HG03342 (cell line): ENCODE results near the gene ADGB.
"Not testable (repeated sequence)": the region's sequence is repeated elsewhere in the genome, so short reads cannot be mapped to it uniquely, and the experiment has no call there.

Experiments used
- ATAC-seq: cut with Tn5 transposase; IDR thresholded peaks from one replicate; pipeline ENCODE4 v1.9.1; 2021; ENCODE audit warnings: mild to moderate bottlenecking, moderate library complexity; ENCODE audit not compliant: unreplicated experiment

The ADGB gene

DNA sequence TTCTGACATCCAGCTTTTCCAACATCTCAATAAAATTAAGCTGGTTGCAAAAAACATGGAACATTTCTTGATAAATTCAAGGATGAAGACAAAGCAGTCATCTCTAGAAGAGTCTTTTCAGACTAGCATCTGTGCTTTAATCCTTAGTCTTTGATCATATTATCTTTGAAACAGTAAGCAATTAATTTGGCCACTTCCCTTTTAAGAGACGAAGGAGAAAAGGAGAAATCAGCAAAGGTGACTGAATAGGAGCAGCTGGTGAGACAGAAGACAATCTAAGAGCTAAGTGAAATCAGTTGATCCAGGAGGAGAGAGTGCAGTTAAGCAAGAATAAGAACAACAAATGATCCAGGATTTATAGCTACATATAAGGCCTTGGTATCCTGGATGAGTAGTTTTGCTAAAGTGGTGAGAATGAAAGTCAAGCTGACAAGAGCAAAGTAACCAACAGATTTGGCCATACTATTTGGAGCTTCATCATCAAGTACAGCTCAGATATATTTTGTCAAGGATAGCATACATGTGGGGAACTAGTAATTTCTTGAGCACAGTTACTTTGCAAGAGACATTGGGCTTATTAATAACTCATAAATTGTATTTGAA is 215.5 kb downstream of the ADGB start:
- ATAC-seq: no peak

DNA sequence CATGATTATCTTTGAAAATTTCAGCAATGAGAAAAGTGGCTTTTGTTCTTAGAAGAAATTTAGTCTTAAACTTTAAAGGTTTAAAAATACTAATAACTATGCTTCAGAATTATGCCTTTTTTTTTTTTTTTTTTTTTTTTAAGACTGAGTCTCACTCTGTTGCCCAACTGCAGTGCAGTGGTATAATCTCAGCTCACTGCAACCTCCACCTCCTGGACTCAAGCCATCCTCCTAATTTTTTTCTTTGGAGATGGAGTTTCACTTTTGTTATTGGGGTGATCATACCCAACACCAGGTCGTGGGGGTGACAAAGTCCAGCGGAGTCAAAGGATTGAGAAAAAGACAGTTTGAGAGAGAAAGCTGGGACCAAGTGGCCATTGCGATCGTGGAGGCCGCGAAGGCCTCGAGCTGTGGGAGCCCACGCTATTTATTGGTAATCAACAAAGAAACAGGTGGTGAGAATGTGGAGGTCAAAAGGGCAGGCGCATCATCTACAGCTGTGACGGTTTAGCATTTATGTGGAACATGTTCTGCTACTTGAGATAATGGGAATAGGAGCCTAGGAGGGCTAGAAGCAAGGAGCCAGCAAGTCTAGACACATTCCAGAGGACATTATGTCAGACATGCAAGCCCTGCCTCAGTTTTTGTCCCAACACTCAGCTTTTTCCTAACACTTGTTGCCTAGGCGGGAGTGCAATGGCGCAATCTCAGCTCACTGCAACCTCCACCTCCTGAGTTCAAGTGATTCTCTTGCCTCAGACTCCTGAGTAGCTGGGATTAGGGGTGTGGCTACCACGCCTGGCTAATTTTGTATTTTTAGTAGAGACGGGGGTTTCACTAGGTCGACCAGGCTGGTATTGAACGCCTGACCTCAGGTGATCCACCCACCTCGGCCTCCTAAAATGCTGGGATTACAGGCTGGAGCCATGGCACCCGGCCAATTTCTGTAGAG is 217.0 kb downstream of the ADGB start:
- ATAC-seq: not testable (repeated sequence)

DNA sequence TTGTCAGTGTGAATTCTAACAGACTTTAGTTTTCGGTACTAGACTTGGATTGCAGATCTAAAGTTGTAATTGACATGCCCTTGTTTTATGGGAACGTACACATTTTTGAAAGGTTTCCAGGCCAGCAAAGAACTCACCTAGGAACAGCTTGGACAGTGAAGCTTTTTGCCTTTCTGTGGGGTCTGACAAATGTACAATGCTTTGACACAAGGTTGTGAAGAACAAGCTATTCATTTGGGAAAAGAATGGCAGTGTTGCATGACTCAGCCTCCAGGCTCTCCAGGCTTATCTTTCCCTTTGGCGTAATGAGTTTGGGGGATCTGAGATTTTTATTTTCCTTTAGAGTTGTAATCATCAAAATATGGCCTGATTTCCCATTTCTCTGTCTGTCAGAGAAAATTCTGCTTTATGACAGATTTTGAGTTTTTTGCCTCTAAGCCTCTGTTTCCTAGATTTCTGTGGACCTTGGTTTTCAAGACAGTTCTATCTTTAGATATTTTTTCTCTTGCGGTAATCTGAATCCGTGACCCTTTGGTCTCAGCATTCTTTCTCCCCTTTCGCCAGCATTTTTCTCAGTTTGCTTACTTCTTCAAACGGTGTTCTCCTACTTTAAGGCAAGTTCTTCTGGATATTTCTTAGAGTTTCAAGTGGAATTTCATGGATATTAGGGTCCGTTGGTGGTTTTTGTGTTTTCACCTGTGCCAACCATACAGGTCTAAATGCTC is 221.0 kb downstream of the ADGB start:
- no peak for ATAC-seq

DNA sequence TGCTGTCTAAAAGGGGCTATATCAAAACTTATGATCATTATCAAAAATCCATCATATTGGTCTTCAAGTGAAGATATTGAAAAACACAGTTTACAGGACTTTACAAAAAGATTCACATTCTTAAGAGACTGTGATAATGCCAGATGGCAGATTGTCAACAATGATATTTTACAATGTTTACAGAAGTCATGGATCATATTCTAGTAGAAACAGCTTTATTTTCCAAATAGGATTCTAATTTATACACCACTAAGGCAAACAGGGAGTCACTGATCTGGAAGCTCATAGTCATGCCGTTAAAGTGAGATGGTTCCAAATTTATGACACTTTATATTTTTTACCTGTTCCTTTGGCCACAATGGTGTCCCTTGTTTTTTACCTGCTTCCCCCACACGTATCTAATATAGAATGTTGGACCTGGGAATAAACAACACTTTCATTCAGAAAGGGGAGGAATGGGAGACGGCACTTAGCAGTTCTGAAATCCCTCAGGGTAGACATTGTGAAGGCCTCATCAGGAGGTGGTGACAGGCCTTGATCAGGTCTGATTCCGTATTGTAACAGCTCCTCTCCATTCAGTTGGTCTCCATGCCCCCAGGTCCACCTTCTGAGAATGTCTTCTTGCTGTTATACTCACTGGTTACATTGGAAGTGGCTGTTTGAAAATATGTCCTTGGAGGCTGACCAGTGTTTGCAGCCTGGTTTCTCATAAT is 228.6 kb downstream of the ADGB start:
- no peak for ATAC-seq

DNA sequence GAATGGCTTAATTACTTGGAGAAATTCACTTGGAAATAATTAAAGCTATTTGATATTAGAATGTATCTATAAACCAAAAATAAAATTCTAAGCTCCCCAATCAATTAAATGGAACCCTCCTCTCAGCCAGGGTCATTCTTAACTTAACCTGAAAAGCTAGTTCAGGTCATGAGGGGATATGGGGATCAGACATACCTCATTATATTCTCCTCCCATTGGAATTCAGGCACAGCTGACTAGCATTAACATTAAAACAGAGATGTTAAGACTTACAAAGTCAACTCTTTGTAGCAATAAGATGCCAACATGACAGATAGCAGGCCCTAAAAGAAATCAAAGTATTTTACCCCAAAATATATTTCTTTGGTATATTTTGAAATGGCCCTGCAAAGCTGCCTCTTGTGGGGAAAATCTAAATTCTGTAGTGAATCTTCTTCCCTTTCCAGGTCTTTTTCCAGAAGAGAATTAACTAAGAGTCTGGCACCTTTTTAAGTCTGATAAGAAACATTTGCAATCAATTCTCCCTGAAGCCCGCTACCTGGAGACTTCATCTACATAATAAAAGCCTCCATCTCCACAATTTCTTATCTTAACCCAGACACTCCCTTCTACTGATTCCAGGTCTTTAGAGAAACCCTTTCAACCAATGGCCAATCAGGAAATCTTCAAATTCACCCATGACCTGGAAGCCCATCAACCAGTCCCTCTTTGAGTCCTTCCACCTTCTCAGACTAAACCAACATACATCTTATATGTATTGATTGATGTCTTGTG is 231.2 kb downstream of the ADGB start:
- no peak for ATAC-seq

DNA sequence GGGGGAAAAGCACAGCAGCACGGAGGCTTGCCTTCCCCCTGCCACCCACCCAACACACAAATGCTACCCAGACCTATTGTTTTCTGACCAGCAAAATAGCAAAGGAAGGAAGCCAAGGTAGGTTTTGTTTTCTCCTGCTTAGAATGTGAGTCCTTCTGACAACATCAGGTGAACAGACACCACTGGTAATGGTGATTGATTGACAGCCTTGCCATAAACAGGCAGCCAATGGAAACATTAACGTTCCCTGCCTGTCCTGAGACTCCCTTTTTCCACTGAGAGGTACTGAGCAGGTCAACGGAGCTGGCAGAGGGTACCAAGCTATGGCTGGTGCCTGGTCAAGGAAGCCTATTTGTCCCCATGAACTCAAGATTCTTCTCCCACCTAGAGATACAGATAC is 234.4 kb downstream of the ADGB start:
- no peak for ATAC-seq

DNA sequence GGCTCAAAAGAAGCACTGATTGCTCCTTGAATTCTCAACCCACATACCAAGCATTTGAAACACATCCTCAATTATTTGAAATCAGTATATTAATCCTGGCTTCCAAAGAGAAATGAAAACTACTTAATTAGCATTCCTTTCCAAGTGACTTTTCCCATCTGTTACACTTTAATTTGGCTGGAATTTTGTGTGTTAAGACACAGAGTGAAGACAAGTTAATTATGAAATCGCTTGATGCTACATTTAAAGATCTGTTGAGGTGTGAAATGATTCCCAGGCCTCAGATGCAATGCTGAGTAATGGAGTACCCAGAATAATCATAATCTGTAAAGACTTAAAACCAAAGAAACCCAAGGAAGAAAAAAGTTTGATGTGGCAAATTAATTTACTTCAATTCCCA is 241.4 kb downstream of the ADGB start:
- no peak for ATAC-seq

DNA sequence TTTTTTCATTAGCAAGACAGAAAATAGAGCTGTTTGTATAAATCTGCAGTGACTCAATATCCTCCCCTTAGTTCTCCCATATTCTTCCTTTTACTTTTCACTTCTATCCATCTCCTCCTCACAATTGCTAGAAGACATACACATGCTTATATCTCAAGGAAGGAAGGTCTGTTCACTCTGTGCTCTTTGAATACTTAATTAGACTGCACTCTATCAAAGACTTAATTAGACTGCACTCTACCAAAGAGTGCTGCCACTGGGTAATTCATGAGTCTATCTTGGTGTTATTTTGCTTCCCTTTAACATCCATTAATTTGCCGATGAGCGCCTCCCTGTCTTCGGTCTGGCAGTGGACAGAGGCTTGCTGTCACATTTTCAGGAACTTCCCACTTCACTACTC is 241.9 kb downstream of the ADGB start:
- ATAC-seq: no peak

DNA sequence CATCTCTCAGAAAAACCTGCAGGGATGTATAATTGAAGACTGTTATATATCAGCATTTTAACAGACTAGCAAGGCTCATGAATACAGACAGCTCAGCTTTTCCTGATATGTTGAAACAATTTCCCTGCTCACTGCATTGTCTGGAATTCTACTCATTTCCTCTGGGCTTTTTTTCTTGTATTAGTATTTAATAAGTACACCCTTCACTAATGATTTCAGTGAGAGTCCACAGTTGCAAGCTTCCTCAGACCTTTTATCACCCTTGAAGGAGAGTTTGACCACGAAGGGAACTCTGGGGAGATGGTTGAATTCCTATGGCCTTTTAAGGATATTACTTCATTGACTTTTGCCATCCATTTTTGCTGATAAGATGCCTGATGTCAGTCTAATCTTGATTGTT is 248.7 kb downstream of the ADGB start:
- no peak for ATAC-seq

DNA sequence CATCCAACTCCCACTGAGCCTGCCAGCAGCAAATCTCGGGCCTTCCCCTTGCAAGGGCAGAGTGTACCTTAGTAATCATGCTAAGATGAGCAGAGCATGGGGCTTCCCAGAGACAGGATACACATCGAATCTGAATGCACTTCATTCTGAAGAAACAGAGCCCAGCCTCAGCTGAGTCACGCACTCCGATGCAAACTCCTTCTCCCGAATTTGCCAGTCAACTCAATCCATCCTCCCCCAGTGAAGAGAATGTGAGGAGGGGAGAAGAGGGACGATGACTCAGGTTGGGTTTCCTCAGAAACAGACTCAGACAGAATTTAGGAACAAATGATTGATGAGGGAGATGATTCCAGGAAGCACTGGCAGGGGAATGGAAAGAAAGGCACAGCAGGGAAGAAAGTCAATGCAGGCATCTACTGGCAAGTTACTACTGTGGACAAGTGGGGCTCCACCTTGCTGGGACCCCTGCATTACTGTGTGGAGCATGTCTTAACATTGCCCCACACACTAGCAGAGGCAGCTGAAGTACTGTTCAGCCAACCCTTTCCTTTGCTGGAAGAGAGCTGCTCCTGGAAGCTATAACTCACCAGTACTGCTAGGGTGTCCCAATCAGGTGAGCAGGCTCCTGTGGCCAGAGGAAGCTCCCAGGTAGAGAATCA is 251.6 kb downstream of the ADGB start:
- no peak for ATAC-seq

DNA sequence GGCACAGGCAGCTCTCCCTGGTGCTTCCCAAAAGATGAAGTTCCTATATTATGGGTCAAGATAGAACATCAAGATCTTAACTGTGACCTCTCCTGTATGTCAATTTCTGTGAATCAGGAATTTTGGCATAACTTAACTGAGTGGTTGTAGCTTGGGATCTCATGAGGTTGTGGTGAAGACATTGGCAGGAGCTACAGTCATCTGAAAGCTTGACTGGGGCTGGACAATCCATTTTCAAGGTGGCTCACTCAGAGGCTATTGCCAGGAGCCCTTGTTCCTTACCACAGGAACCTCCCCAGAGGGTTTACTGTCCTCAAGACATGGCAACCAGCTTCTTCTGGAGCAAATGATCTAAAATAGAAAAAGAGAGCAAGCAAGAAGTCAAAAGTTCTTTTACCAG is 252.2 kb downstream of the ADGB start:
- ATAC-seq: no peak

DNA sequence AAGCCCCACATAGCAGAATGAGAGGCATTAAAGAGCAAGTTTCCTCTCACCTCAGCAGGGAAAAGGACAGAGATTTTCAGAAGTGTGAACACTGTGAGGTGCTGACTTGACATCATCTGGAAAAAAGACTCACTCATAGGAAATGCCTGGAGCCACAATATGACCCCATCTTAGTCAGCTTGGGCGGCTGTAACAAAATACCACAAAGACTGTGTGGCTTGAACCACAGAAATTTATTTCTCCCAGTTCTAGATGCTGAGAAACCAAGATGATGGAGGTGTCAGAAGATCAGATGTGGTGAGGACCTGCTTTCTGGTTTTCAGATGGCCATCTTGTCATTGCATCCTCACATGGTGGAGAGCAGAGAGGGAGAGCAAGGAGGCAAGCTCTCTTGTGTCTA is 253.1 kb downstream of the ADGB start:
- ATAC-seq: no peak

DNA sequence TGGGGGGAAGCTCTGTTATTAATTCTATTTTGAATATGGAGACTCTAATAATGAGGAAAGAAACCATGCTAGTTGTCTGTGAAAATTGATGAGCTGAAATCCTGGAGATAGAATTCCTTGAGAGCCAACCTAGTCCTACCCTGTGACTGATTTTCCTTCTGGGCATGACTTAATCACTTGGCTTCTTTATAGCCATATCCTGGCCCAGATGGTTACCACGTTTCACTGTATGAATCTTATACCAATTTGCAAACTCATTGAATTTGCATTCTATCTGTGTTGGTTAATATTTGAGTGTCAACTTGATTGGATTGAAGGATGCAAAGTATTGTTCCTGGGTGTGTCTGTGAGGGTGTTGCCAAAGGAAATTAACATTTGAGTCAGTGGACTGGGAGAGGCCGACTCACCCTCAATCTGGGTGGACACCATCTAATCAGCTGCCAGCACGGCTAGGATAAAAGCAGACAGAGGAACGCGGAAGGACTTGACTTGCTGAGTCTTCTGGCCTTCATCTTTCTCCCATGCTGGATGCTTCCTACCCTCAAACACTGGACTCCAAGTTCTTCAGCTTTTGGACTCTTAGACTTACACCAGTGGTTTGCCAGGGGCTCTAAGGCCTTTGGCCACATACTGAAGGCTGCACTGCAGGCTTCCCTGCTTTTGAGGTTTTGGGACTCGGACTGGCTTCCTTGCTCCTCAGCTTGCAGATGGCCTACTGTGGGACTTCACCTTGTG is 255.9 kb downstream of the ADGB start:
- ATAC-seq: not testable (repeated sequence)

DNA sequence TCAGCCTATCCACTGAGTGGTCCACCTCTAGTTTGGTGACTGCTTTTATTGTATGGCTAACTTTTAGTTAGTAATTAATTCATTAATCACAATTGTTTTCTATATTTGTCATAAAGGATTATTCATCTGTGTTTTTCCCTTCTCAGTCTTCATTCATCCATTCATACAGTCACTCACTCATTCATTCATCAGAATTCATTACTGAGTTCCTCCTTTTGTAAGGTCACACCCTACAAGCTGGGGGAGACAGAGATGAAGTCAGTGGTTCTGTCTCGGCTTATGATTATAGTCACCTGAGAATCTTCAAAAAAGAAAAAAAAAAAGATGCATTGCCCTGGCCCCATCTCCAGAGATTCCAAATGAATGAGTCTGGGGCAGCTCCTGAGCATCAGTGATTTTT is 257.1 kb downstream of the ADGB start:
- ATAC-seq: no peak

DNA sequence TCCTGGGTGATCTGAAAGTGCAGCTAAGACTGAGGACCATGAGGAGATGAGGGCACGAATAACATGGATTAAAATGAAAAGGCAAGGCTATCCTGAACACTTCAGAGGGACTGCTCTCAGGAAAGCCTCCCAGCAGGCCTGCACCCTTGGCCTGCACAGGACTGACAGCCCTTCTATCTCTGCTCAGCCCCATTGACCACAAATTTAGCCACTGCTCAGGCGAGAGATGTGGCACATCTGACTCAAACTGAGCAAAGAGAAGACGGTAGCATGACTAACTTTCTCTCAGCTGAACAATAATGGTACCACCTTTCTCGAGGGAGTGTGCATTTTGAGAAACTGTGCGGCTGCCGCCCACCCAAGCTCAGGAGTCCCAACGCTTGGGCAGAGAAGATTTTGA is 257.5 kb downstream of the ADGB start:
- peak; percentile 51 for ATAC-seq

DNA sequence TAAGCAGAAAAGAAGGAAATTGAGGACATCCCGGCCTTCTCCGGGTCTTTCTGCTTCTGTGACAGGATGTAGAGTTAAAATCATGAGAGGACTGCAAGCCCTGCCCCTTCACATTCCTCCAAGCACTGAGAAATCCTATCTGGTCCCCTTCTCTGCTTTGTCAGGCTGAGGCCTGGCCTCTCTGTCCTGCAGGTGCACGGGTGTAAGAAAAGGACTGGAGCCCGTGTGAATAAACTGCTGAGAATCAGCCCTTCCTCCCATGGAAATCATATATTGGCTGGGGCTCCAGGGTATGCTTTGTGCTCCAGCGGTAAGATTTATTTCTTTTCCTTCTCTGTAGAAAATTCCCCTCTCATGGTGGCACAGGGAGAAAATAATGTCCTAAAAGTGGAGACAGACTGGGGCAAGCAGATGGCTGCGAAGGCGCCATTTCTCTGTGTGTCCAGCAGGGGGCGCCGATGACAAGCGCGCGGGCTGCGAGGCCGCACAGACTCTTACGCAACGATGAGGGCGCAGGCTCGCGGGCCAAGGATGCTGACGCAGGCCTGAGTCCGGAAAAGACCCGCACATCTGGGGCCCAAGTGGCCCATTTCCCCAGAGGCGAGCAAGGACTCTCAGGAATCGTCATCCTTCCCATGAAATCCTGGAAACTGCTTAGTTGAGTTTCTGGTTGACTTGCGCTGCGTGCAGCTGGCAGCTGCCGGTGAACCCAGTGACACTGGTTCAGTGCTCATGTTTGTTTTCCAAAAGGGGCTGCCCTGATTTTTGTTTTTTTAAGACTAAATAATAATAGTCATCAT is 258.6 kb downstream of the ADGB start:
- peak; percentile 92 for ATAC-seq

DNA sequence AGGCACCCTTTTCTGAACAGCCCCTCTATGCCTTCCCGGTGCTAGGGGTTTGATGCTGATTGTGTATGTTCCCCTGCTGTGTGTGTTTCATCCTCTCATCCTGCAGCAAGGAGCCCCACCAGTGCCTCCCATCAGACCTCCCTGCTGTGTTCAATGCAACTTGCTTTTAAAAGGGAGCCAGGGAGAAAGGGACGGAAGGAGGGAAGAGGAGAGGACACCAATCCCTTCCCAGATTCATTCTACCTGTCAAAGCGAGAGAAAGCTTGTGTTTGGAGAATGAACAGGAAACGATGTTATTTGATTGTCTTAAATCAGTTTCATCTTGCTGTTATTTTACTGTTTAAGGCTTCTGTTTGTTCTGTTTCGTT is 259.2 kb downstream of the ADGB start:
- peak; percentile 6 for ATAC-seq

DNA sequence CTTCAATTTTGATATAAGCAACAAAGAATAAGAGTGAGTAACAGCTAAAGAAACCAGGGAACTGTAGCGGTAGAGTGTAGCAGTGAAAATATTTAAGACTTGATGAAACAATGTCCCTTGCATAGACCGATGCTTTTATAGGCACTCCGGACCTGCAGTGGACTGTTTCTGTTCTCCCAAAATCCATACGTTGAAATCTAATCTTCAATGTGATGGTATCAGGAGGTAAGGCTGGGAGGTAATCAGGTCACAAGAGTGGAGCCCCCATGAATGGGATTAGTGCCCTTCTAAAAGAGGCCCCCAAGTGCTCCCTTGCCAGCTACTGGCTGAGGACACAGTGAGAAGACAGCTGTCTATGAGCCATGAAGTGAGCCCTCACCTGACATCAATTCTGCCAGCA is 260.4 kb downstream of the ADGB start:
- no peak for ATAC-seq
